ENCODE results near the gene DAAM1.

DAAM1 gene

DNA sequence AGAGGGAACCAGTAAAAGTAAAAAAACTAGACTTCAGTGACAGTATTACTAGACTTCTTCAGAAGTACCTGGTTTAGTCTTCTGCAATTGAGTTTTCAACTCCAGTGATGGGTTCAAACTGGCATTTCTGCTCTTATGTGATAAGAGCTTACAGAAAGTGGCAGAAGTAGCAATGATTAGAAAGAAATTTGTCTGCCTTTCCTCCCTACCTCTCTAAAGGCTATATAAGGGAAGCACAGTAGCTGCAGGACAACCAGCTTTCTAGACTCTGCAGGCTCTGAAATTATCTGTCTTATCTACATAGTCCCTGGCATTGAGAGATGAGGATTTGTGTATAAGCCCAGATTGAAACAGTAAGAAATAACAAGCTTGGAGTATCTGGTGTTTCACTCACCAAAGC, 107.5 kb downstream of the DAAM1 start:
- no peak for DNase-seq

GRCh38 chr14:59296508-59296907, 108.0 kb downstream of the DAAM1 start:
- no peak for DNase-seq

DNA sequence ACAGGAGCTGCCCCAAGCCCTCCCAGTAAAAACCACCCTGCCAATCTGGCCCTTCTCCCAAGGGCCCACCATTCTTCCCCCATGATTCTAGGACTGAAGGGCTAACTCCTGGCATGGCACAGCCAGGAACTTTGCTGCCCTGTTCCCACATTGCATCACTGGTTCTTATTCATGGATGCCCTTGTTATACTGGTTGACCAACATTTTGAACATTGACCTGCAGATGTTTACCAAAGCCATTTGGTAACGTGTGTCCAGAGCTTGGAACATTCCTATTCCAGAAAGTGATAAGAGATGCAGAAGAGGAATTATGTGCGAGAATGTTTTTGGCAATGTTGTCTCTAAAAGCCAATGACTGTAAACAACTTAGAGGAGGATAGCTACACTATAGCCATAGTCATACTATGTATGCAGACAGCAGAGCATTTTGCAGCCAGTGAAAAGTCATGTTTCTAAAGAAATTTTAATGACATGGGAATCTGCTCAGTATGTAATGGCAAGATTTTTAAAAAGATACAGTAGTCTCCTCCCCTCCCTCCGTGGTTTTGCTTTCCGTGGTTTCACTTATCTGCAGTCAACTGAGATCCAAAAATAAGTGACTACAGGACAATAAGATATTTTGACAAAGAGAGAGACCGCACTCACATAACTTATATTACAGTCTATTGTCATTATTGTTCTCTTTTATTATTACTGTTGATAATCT, 108.8 kb downstream of the DAAM1 start:
- DNase-seq: no peak

GRCh38 chr14:59299731-59300130, 111.3 kb downstream of the DAAM1 start:
- no peak for DNase-seq

DNA sequence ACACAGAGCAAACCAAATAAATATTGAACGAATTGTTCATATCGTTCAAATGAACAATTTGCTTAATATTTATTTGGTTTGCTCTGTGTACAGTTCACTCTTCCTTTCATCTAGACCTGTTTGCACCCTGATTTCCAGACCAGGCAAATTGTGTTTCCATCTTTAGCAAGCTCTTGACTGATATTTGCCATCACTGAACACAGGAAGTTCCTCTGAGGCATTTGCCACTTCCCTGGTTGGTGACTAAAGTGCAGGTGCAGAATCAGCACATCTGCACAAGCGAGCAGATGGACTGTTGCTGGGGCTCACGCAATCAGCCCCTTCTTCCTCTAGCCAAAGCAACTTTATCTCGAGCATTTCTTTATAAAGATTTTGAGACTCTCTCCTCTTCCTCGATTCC, 112.9 kb downstream of the DAAM1 start:
- no peak for DNase-seq

GRCh38 chr14:59302313-59302712, 113.8 kb downstream of the DAAM1 start:
- no peak for DNase-seq

DNA sequence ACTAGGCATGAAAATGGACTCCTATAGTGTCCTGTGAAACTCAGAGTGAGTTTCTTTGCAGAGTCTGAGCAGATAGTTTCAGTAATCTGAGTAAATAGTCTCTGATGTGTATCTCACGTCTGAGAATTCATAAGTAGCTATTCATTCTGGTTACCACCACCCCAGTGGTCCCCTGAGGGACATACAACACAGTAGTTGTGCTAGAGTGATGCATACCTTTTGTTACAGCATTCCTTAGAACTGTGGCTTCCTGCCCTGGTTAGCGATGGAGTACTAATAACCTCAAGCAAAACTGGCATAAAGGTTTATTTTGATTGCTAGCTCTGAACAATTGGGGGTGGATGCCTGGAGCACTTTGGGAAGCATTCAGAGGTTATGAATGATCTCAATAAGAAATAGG, 114.7 kb downstream of the DAAM1 start:
- no peak for DNase-seq

DNA sequence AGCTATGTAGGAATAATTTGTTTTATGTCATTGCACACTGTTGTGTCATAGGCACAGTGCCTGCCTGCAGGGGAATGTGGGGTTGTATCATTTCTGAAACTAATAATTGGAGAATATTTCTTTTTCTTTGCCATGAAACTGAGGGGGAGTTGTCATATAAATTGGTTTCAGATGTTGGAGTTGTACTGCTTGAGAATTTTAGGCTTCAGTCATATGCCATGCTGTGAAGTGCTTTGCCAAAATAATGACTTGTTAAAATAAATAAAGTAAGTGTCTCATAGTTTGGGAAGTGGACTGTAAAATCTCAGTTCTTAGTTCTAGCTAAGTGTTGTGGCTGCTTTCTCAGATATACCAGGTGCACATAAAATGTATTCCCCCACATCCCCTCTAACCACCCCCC, 116.8 kb downstream of the DAAM1 start:
- DNase-seq: no peak

GRCh38 chr14:59305836-59306555, 117.5 kb downstream of the DAAM1 start:
- no peak for DNase-seq

- DNase-seq: no peak
Measured at GRCh38 chr14:59306775-59307174, 118.3 kb downstream of the DAAM1 start.

DNA sequence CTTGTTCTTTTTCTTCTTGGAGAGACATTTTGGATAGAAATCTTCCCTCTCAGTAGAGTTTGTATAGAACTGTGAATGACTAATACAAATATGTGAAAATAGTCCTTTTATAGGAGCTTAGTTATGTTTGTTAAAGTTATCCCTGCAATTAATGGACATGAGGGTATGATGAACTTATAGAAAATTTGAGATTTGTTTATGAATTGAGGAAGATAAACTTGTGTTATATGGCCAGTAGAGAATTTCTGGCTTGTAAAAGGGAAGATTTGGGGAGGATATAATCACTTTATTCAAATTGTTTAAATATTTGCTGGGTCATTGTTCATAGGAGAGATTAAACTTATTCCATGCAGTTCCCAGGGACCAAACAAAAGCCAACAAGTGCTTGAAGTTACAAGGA, 119.6 kb downstream of the DAAM1 start:
- no peak for DNase-seq

- DNase-seq: no peak
Measured at GRCh38 chr14:59308673-59309072, 120.2 kb downstream of the DAAM1 start.

DNA sequence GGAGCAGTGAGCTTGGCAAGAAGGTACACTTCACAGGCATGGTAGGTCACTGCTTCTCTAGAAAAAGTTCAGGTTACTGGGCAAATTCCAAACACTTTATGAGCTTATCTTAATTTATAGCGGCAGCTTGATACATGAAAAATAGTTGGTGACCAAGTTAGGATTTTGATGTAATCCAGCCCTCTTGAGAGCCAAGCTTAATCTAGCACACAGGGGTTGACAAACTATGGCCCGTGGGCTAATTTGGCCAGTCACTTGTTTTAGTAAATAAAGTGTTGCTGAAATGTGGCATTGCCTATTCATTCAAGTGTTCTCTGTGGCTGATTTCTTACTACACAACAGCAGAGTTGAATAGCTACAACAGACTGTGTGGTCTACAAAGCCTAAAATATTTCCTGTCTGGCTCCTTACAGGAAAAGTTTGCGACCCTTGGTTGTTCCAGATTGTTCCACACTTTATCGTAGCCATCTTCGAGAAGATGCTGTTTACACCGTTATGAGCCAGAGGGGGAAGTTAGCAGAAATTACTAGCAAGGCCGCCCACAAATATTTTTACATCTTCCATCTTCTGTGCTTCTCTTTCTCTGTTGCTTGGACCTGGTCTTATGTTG, 120.9 kb downstream of the DAAM1 start:
- no peak for DNase-seq

GRCh38 chr14:59310633-59311032, 122.2 kb downstream of the DAAM1 start:
- no peak for DNase-seq

DNA sequence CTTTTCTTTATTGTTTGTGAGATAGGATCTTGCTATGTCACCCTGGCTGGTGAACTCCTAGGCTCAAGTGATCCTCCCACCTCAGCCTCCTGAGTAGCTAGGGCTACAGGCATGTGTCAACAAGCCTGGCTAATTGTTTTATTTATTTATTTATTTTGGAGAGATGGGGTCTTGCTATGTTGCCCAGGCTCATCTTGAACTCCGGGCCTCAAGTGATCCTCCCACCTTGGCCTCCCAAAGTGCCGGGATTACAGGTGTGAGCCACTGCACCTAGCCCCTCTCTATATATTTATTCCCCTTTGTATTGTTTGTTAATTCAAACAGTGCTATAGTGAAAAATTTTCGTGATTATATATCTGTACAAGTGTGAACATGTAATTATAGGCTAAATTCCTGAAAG, 123.3 kb downstream of the DAAM1 start:
- no peak for DNase-seq

DNA sequence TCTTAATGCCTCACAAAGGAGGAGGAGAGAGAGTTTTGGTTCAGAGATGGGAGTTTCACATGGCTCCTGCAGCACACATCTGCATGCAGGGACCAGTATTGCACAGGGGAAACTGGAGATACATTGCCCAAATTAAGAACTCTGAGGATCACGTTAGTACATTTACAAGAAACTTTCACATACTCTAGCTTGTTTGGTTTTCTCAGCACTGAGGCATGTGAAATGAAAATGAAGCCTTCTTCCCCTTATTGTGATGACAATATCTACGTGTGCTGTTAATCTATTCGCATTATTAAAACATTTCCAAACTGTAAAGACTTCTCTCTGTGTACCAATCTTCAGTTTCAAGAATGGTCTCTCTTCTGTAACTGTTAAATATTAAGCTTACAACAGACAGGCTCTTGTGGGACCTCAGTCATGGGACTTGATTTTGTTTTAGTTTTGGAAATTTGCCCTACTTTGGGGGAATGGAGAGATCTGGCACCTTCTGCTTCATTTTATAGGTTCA, 124.7 kb downstream of the DAAM1 start:
- no peak for DNase-seq

DNA sequence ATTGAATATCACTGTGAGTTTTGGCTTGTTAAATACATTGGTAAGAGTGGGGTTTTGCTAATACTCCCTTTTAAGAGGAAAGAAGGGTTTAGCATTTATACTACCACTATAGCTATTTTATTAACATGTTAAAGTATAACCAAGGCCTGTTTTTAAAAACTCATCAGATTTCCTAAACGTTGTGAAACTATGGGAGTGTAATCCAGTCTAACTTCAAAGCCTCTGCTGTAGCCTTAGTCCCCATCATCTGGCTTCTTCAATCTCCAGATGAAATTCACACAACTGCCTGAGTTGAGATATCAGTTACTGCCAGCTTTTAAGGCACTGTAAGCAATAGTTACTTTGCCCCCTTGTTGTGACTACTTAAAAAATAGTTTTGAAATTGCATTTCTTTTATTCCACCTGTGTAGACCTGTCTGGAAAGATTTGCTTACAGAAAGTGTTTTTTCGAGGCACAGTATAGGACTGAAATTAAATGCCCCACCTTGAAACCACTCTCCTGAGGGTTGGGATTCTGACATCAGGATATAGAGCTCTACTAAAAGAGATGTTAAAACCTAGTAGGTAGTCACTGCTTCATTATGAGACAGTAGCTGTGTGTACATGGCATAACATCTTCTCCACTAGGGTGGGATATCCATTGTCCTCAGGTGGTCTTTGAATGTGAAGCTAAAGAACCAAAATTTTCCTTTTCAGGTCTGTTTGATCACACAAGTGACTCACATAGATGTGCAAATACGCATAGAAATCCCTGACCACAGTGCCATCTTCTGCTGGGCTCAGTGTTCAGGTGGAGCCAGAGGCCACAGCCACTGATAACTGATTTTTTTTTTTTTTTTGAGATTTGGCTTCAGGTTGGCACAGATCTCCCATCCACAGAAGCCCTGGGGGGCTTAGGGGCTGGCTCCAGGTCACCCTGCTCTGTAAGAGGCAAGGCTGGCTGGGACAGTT, 125.5 kb downstream of the DAAM1 start:
- DNase-seq: no peak

GRCh38 chr14:59314953-59315599, 126.6 kb downstream of the DAAM1 start:
- no peak for DNase-seq

DNA sequence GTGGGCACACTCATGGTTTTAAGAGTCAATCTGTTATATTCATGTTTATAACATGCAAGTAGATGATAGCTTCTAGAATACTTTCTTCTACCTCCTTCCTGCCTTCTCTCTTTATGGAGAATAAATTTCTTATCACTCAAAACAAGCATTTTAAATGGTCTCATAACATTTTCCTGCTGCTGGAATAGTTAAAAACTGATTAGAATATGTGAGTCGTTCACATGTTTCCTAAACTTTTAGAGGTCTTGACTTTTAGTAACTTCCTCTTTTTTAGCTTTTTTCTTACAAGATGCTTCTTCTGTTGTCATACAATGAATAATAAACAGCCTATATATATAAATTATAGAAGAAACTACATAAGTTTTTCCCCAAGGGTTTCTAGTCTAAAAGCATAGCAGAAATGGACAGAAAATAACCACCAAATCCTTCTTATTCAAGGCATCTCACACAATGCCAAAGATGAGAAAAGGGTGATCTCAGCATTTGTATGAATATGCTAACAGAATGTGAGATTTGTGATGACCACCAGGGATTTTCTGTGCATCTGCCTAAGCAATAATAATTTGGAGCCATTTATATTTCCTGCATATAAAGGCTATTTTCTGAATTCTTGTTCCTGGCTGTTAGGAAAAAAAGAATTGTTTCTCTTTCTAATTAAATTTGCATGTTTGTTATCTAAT, 127.8 kb downstream of the DAAM1 start:
- no peak for DNase-seq

DNA sequence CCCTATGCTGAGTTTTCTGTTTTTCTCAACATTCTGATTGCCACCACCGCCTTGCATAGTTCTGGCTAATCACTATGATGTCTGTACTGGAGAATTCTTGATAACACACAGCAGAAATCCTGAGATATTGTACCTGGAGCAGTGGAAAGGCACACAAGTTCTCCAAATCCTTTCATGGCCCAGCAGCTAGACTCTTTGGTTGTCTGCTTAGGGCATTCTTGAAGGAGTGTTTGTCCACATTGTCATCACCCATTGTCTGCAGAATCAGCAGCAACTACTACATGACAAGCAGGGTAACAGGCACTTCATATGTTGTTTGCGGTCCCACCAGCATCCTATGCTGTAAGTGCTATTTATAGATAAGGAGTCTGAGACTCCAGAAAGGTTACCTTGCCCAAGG, 128.9 kb downstream of the DAAM1 start:
- DNase-seq: no peak

DNA sequence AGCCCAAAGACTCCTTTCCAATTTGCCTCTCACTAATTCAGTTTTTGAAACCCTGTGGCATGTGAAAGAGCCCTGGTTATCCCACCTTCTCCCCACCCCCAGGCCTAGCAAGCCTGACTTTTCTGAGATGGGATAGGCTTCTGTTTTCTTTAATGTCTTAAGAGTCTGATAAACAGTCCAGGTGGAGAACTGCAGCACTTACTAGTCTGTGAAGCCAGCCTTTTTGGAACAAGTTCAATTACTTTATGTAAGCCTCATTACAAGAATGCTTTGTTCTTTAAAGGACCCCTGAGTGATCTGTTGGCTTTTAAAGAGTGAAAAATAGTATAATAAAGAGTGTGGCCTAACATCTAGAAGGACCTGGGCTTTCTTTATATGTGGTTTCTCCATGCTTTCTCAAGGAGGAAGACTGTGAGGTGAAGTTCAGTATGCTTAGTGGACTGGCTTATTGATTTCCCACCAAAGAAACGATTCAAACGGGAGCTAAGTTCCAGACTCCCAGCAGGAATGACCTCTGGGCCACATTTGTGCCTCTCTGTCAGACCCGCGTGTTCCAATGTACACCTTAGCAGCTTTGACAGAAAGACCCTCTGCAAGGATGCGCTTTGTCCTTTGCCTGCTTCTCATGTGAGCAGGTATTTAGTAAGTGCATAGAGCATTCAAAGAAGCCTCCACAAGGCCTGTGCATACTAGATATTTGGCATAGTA, 129.5 kb downstream of the DAAM1 start:
- no peak for DNase-seq

All from DMS 273 treated with DMSO at 0.1 percent for 48 hours (cell line).